ENCODE data around the gene FGGY.
"Not testable (repeated sequence)": the region's sequence is repeated elsewhere in the genome, so short reads cannot be mapped to it uniquely, and the experiment has no call there.

- not testable (repeated sequence) for TF ChIP-seq EZH2 (IDR thresholded peaks at IDR 0.05); POLR2AphosphoS5 (IDR thresholded peaks at IDR 0.05; ENCODE audit: borderline replicate concordance, low read depth, low read length)
Measured at GRCh38 chr1:59496156-59496555, 199.3 kb downstream of the FGGY start.
